Activated effector memory CD4-positive, alpha-beta T cell treated with anti-CD3 and anti-CD28 coated beads, Interleukin-2, amount 50 U/mL, for 16 hours (primary cell): ENCODE data around the gene C1orf174.

ENCODE experiments used
- DNase-seq: peaks from one replicate; pipeline ENCODE4 v3.0.0-alpha.2; 2020

The C1orf174 gene

GRCh38 chr1:3908886-3909517 lies 8.9 kb upstream of the C1orf174 start:
- peak; percentile 33 for DNase-seq

DNA sequence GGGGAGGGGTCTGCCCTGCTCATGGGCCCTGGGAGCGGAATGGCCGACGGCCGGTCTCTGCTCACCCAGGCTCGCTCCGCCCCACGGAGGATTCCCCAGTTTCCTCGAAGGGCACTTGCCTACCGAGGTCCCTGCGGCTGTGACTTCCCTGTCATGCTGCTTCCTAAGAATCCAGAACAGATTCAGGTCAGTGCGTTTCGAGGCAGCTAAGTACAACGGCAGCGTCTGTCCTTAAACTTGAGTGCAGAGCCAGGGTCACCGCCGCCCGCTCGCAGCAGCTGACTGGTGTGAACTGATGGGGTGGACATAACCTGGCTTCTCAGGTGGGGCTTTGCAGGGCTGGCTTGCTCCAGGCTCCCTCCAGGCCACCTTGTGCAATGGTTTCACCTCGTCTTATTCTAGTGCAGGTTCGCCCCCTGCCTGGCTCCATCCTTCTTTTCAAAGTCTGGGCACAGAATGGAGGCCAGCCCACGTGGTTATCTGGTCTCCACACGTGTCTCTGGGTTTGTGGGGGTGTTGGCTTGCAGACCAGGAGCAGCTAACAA lies 7.6 kb upstream of the C1orf174 start:
- DNase-seq = peak; percentile 56

GRCh38 chr1:3907031-3907534 lies 7.0 kb upstream of the C1orf174 start:
- DNase-seq = peak; percentile 68

- DNase-seq = peak; percentile 57
Measured at GRCh38 chr1:3906672-3907020, 6.6 kb upstream of the C1orf174 start.

- DNase-seq = peak; percentile 39
Measured at GRCh38 chr1:3905953-3906671, 6.0 kb upstream of the C1orf174 start.

DNA sequence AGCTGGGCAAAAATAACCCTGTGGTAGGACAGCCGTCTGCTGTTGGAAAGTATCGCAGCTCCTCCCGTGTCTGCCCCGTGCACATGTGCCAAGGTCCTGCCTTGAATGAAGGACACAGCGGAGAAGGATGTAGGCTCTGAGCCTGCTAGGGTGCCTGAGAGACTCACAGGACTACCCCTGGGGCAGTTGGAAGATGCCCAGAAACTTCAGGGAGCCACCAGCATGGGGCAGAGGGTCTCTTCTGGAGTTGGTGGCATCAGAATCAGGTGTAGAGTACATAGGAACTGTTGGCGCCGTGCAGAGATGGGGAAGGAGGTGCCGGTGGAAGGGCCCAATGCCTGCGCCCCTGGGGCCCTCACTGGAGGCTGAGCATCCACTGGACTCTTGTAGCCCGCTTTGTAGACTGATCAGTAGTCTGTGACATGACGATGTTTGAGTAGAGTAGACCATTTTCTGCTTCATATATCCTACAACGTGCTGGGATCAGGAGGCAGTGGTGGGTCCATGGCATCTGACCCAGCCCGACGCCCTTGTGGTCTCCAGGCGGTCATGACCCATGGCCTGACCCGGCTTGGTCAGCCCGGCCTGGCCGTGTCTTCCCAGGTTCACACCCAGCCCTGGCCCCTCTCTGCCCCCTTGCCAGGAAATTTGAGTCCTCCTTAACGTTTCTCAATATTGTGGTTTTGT lies 5.3 kb upstream of the C1orf174 start:
- peak; percentile 36 for DNase-seq

GRCh38 chr1:3904843-3905185 lies 4.7 kb upstream of the C1orf174 start:
- DNase-seq = peak; percentile 46

GRCh38 chr1:3904006-3904842 lies 4.2 kb upstream of the C1orf174 start:
- DNase-seq = peak; percentile 56

DNA sequence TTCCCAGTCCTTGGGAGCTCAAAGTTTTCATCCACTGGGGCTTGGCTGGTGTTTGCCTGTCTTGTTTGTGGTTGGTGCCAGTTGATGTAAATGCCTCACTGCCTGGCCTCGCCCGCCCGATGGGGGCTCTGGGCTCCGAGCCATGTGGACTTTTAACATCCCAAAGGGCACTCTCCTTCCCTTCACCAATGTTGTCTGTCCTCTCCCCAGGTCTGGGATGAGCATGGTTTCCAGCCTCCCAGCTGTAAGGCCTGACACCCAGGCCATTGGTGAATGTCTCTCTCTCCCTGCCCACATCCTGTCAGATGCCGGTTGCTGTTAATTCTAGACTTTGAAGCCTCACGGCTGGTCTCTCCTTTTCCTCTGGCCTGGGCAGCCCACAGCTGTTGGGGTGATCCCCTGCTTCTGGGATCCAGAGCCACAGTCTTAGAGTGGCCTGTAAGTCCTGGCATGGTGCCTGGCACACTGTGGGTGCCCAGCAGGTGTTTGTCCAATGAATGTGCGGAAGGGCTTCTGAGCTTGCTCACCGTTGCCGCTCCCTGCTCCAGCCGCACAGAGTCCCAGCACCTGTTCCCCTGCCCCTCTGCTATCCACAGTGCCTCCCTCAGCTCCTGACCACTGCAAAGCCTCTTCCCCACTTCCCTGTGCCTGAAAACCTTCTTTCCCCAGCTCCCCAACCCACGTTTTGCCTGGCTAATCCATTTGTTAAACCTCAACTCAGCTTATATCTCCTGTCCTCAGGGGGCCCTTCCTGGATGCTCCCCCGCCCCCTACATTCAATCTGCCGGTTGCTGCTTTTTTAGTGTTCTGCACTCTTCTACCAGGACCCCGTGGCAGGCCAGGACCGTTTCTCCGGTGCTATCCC lies 3.3 kb upstream of the C1orf174 start:
- DNase-seq = peak; percentile 57

DNA sequence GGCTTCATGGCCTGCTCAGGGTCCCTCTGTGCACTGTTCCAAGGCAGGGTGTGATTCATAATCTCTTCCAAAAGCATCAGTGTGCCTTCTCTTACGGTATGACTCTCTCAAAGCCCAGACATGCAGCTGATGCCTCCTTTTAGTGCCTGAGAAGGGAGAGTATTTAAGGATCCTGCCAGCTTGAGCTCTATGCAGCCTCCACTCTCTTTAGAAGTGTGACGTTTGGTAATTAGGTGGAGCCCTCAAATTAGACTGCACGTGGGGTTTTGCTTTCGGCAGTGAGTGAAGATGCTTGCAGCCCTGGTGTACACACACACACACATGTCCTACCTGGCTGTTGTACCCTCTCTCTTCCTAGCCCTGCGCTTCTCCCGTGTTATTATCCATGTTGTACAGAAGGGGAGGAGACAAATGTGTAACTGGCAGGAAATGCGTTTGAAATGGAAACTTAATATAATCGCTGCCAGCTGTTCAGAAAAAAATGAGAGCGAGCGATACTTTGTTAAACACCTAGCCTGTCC lies 2.6 kb upstream of the C1orf174 start:
- DNase-seq = peak; percentile 63

GRCh38 chr1:3902111-3902511 lies 2.0 kb upstream of the C1orf174 start:
- DNase-seq = peak; percentile 82

DNA sequence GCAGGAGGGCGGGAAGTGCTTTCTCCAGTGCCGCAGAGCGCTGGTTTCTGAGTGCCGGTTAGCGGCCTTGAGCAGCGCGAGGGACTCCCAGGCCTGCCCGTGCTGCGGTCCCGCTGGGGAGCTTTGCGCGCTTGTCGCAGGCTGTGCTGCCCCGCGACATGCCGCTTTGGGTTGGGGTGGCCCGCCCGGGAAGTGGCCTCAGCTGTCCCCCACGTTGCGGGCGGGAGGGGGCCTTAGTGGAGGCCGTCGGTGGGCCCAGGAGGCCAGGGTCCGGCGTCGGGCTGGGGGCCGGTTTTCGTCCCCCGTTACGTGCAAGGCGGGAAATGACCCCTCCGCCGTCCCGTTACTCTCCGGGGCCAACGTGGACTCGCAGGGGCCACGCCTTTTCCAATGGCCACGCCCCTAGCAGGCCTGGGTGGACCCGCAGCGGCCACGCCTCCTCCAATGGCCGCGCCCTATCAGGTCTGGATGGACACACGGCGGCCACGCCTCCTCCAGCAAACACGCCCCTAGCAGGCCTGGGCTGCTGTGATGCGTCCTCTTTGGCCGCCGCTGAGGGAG lies 977 bp upstream of the C1orf174 start:
- DNase-seq = peak; percentile 95

DNA sequence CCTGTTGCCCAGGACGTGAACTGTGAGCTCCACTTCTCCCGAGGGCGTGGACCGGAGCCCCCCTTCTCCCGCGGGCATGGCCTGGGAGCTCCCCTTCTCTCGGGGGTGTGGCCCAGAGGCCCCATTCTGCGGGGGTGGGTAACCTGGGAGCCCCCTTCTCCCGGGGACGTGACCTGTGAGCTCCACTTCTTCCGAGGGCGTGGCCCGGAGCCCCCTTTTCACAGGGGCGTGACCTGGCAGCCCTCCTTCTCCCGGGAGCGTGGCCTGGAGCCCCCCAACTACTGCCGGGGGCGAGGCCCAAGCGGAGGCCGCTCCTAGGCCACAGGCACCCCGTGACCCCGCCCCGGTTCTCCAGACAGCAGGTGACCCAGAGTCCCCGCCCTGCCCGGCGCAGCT lies 320 bp downstream of the C1orf174 start:
- peak; percentile 74 for DNase-seq

- DNase-seq = no peak
Measured at GRCh38 chr1:3898994-3899753, 898 bp downstream of the C1orf174 start.

DNA sequence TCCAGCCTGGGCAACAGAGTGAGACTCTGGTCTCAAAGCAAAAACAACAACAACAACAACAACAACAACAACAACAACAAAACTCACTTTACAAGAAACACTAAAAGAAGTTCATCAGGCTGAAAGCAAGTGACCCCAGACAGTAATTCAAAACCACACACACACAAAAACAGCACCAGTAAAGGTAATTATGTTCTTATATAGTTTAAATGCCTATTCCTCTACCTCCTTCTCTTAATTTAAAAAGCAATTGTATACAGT lies 1.7 kb downstream of the C1orf174 start:
- no peak for DNase-seq

DNA sequence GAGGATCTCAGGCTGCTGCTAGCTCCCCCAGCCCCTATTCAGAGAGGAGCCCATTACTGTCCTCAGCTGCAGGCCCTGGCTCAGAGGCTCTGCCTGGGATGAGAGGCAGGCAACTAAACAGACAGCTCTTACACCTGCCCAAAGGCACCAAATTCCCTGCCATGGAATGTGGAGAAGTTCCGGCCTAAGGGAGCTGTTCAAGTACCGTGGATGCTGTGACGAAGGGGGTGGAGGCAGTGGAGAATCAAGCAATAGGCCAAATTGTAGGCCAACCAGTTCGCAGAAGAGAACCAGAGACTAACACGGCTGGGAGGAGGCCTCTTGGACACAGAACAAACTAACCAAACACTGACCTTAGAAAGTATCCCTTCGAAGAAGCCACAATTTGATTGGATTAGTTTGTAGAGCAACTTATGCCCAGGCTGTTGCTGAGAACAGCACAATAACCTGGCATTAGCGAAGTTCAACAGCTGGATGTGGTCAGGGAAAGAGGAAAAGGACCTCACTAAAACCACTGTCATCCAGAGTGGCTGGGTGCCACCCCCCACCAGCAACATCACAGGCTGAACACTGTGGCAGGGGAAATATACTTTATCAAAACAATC lies 3.6 kb downstream of the C1orf174 start:
- peak; percentile 50 for DNase-seq

- DNase-seq = no peak
Measured at GRCh38 chr1:3895951-3896325, 4.1 kb downstream of the C1orf174 start.

DNA sequence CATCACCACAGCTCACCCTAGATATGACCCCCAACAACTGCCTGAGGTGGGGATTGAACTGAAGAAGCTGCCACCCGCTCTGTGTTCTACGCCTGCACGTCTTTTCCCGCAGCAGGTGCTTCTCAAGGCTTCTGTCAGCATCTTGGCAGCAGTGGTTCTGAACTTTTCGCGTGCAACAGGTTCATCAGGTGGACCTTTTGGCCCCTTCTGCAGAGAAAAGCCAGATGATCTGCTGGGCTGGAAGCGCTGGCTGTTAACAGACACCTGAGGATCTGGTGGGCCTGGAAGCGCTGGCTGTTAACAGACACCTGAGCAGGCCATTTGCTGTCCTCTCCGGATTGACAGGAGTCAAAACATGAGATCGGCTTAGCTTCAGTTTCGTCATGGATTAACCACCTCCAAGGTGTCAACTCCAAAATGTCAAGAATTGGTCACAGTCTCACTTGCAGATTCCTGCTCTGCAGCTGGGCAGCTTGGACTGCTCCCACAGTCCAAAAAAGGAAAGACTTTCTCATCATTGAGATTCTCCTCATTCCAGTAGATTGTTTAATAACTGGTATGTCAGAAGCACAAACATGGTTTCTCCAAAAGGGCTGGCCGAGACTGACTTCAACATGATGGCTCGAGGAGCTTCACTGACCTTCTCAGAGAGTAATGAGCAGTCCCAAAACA lies 4.7 kb downstream of the C1orf174 start:
- DNase-seq = peak; percentile 21

DNA sequence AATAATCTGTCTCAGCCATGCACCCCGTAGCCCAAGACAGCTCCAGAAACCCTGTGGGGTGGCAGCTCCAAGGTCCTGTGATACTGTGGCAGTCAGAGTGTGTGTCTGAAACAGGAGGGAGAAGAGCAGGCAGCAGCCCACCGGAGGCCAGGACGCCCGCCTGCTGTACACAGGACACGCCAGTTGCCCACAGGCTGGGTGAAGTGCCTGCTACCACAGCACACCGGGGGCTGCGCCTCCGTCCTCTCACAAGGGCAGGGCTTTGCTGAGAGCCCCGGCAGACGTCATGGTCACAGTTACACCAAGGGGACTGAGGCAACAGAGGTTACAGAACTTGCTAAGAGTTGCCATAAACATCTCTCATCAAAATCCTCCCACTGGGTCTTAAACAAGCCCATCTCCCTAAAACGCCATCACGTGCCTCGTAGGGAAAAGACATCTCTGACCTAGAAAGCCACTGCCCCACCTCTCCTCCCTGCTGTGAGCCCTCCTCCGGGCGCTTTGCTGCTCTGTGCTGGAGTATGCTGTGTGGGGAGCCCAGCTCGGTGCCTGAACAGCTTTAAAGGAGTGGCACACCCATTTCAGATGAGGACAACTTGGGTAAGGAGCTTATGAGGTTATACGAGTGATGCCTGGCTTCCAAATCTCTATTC lies 5.3 kb downstream of the C1orf174 start:
- DNase-seq = no peak
